Uterus (tissue), 2 donors: ENCODE results near the gene CDADC1.

Experiments
- POLR2A ChIP-seq, 2 donors: fragments of 450-650 bp; IDR thresholded peaks; one replicate each; pipeline ENCODE4 v1.6.1; 2016; ENCODE audit warnings: antibody characterized with exemption in 2 of 2, mild to moderate bottlenecking in 1 of 2, moderate library complexity in 1 of 2
- TF ChIP-seq, protein P1 (sequence below), 4 experiments: fragments of 200-600 bp in 2 of 4; fragments of 450-650 bp in 2 of 4; sonication (generic) in 2 of 4; IDR thresholded peaks; one replicate each; pipeline ENCODE4 v1.5.1; 2016 to 2019; ENCODE audit warnings: antibody characterized with exemption in 4 of 4, mild to moderate bottlenecking in 2 of 4, moderate library complexity in 1 of 4

DNA sequence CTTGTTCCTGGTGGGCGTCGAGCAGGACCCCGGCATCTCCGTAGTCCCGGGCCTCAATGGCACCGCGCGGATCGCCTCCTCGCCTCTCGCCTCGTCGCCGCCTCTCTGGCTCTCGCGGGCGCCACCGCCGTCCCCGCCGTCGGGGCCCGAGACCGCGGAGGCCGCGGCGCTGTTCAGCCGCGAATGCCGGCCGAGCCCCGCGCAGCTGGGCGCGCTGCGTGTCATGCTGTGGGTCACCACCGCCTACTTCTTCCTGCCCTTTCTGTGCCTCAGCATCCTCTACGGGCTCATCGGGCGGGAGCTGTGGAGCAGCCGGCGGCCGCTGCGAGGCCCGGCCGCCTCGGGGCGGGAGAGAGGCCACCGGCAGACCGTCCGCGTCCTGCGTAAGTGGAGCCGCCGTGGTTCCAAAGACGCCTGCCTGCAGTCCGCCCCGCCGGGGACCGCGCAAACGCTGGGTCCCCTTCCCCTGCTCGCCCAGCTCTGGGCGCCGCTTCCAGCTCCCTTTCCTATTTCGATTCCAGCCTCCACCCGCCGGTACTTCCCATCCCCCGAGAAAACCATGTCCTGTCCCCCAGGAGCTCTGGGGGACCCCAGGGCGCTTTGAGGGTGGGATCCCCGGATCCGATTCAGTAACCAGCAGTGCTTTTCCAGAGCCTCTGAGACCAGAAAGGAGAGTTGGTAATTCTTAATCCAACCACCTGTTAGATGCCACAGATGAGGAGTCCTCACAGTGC is 26.7 kb upstream of the CDADC1 start:
- TF ChIP-seq, protein P1, sequence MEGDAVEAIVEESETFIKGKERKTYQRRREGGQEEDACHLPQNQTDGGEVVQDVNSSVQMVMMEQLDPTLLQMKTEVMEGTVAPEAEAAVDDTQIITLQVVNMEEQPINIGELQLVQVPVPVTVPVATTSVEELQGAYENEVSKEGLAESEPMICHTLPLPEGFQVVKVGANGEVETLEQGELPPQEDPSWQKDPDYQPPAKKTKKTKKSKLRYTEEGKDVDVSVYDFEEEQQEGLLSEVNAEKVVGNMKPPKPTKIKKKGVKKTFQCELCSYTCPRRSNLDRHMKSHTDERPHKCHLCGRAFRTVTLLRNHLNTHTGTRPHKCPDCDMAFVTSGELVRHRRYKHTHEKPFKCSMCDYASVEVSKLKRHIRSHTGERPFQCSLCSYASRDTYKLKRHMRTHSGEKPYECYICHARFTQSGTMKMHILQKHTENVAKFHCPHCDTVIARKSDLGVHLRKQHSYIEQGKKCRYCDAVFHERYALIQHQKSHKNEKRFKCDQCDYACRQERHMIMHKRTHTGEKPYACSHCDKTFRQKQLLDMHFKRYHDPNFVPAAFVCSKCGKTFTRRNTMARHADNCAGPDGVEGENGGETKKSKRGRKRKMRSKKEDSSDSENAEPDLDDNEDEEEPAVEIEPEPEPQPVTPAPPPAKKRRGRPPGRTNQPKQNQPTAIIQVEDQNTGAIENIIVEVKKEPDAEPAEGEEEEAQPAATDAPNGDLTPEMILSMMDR (IDR thresholded peaks at IDR 0.05) = no peak
- no peak for TF ChIP-seq POLR2A (IDR thresholded peaks at IDR 0.05)
